K562 (cell line): ENCODE results near the gene RAB9B. TPM values are rescaled to one million over a fixed set of nuclear protein-coding genes. Genes with fewer than 3 reads are reported as not detected.

Source experiments
- ATAC-seq: fragments of 200-7000 bp; cut with Tn5 transposase; 3 replicates; pipeline ENCODE4 v1.9.1; 2020; ENCODE audit warnings: moderate library complexity
- BruUV-seq: library from RNA; stranded (reverse); fragments of 400-500 nt; replicated peaks from 2 replicates; lab custom pipeline; 2021; lab: Mats Ljungman, UMichigan
- CTCF ChIA-PET: fragments of 300-600 bp; formaldehyde crosslinking; extraction: SDS; loops from one replicate; lab custom pipeline; 2021; ENCODE audit warnings: low intra/inter-chr PET ratio; lab: Yijun Ruan, JAX
- POLR2A ChIA-PET: fragments of 300-600, 350-650 bp; sonication (Branson Sonifier 250); formaldehyde crosslinking; extraction: SDS; loops from one replicate; lab custom pipeline; 2021; ENCODE audit warnings: antibody characterized with exemption, inconsistent platforms; lab: Yijun Ruan, JAX
- DNase-seq, 4 experiments: peaks; one replicate each; pipeline versions ENCODE4 v3.0.0 to v3.0.0-alpha.2; 2011 to 2018; ENCODE audit warnings: low spot score in 3 of 4, mixed read lengths in 3 of 4; ENCODE audit errors: extremely low read depth in 1 of 4
- FAIRE-seq: peaks from 2 replicates; lab custom pipeline; 2011; peaks lifted over from hg19 to GRCh38; lab: Jason Lieb, UNC
- H2AFZ ChIP-seq: 2 replicates; pipeline ENCODE4 v1.6.0; 2011; ENCODE audit warnings: low read depth, low read length, control low read depth, inconsistent platforms
- H3K27ac ChIP-seq: fragments of 200-600 bp; 3 replicates; pipeline ENCODE4 v1.8.0; 2011; ENCODE audit warnings: low read depth, mild to moderate bottlenecking, control low read depth, inconsistent platforms, low read length, moderate library complexity, mixed read lengths; ENCODE audit errors: extremely low read depth
- H3K27me3 ChIP-seq, 2 experiments: fragments of 300-600 bp in 1 of 2; 2 replicates in 1 of 2; 3 replicates in 1 of 2; pipeline versions ENCODE4 v1.6.0 to v1.8.0; 2011; ENCODE audit warnings: inconsistent platforms in 2 of 2, low read length in 2 of 2, mild to moderate bottlenecking in 1 of 2, mixed read lengths in 1 of 2, moderate library complexity in 1 of 2; ENCODE audit not compliant: control insufficient read depth in 2 of 2, insufficient read depth in 2 of 2
- H3K36me3 ChIP-seq: fragments of 300-600 bp; 3 replicates; pipeline ENCODE4 v1.8.0; 2011; ENCODE audit warnings: mild to moderate bottlenecking, low read length, inconsistent platforms; ENCODE audit not compliant: control insufficient read depth, insufficient read depth
- H3K4me1 ChIP-seq, 2 experiments: fragments of 200-600 bp in 1 of 2; replicated peaks in 1 of 2; 2 replicates in 1 of 2; 3 replicates in 1 of 2; pipeline versions ENCODE4 v1.5.1 to v1.8.0; 2011; ENCODE audit warnings: inconsistent platforms in 2 of 2, low read length in 2 of 2, mild to moderate bottlenecking in 1 of 2, mixed read lengths in 1 of 2, moderate library complexity in 1 of 2; ENCODE audit not compliant: control insufficient read depth in 2 of 2, insufficient read depth in 2 of 2
- H3K4me2 ChIP-seq: 2 replicates; pipeline ENCODE4 v1.6.1; 2011; ENCODE audit warnings: low read length, control low read depth, inconsistent platforms, mixed read lengths; ENCODE audit not compliant: insufficient read depth
- H3K4me3 ChIP-seq: fragments of 200-600 bp; sonication (generic), shearing (Covaris generic); 2 replicates; pipeline ENCODE4 v1.5.1; 2016; ENCODE audit warnings: control low read depth, inconsistent platforms
- H3K79me2 ChIP-seq: fragments of 200-600 bp; 3 replicates; pipeline ENCODE4 v1.8.0; 2011; ENCODE audit warnings: low read length, inconsistent platforms; ENCODE audit not compliant: control insufficient read depth, insufficient read depth
- H3K9ac ChIP-seq, 2 experiments: 2 replicates each; pipeline versions ENCODE4 v1.6.0 to v1.6.1; 2011; ENCODE audit warnings: low read depth in 2 of 2, low read length in 2 of 2, control low read depth in 1 of 2, inconsistent platforms in 1 of 2, mild to moderate bottlenecking in 1 of 2, mixed read lengths in 1 of 2; ENCODE audit not compliant: insufficient read depth in 1 of 2
- H3K9me1 ChIP-seq: one replicate; pipeline ENCODE4 v1.6.0; 2011; ENCODE audit warnings: inconsistent platforms, mild to moderate bottlenecking, low read length, moderate library complexity; ENCODE audit not compliant: control insufficient read depth, insufficient read depth
- H3K9me3 ChIP-seq: replicated peaks from 2 replicates; pipeline ENCODE4 v1.5.1; 2011; ENCODE audit warnings: low read depth, low read length, inconsistent platforms; ENCODE audit not compliant: control insufficient read depth, insufficient read depth
- H4K20me1 ChIP-seq: replicated peaks from 2 replicates; pipeline ENCODE4 v1.6.1; 2011; ENCODE audit warnings: low read length, inconsistent platforms, mixed read lengths; ENCODE audit not compliant: control insufficient read depth, insufficient read depth
- CHD4 ChIP-seq: fragments of 200-600 bp; sonication (generic); IDR thresholded peaks from 3 replicates; pipeline ENCODE4 v1.6.1; 2012; ENCODE audit warnings: low read depth, mild to moderate bottlenecking, mixed read lengths, low read length, inconsistent platforms; ENCODE audit not compliant: insufficient read depth, insufficient replicate concordance, poor library complexity, severe bottlenecking
- POLR2AphosphoS5 ChIP-seq: IDR thresholded peaks from 2 replicates; pipeline ENCODE4 v1.6.1; 2011; ENCODE audit warnings: mild to moderate bottlenecking, low read depth, low read length, moderate library complexity; ENCODE audit not compliant: control insufficient read depth, insufficient read depth
- WGBS: fragments of 100-300 bp; shearing (Covaris generic); methylation state at CpG from one replicate; pipeline ENCODE4 v1.1.6; 2016; ENCODE audit warnings: low coverage, mixed read lengths; ENCODE audit not compliant: insufficient coverage; ENCODE audit errors: missing lambda C conversion rate; 5-methylcytosine and 5-hydroxymethylcytosine counted together
- in situ Hi-C: fragments of 300-500 bp; cut with MboI; formaldehyde crosslinking; loops from 4 replicates; pipeline ENCODE4 v1.15.0; 2018; ENCODE audit warnings: inconsistent platforms, mixed read lengths
- intact Hi-C: fragments of 100-400 bp; cut with micrococcal nuclease; formaldehyde crosslinking; loops from 2 replicates; pipeline ENCODE4 v1.14.2; 2022
- polyA plus RNA-seq, 8 experiments: library from polyadenylated mRNA; depleted of rRNA in 4 of 8; stranded (reverse) in 5 of 8; unstranded in 3 of 8; fragments of >200 nt; fragmentation: Nextera tagmentation in 2 of 8; fragmentation: Illumina TruSeq in 1 of 8; extraction: Ambion mirVana in 2 of 8; extraction: Trizol in 1 of 8; gene quantifications; 2 replicates each; pipeline versions ENCODE4 v1.2.1 to v1.2.3, GENCODE V29; 2011 to 2014; ENCODE audit warnings: inconsistent platforms in 1 of 8, missing spikeins in 1 of 8
- total RNA-seq, 7 experiments: library from RNA; depleted of rRNA in 6 of 7; stranded (reverse); fragments of >200 nt in 6 of 7; fragmentation: Illumina TruSeq in 2 of 7; extraction: Trizol in 2 of 7; gene quantifications; 2 replicates each; pipeline versions ENCODE4 v1.2.1 to v1.2.3, GENCODE V29; 2011 to 2021; ENCODE audit warnings: low replicate concordance in 1 of 7
- TF ChIP-seq, protein P1 (sequence below), 2 experiments: fragments of 450-650 bp in 1 of 2; sonication (generic) in 1 of 2; formaldehyde crosslinking; conservative IDR thresholded peaks; 2 replicates each; pipeline versions ENCODE4 v1.4.0 to v1.8.1; 2020 to 2022; ENCODE audit warnings: mild to moderate bottlenecking in 1 of 2, missing genetic modification reagents in 1 of 2
- TF ChIP-seq, protein P2 (sequence below): fragments of 250-450 bp; sonication (Bioruptor Pico); IDR thresholded peaks from 2 replicates; pipeline ENCODE4 v1.8.0; 2021; ENCODE audit warnings: moderate library complexity, mild to moderate bottlenecking, inconsistent platforms

RAB9B gene
- total and polyA plus RNA-seq, 9 of the 15 experiments (the other 6 are each of a cell fraction or from before 2014, with no cell fraction given), result 0.03 to 0.05 (median 0.04) TPM; not detected in 6

GRCh38 chrX:103781706-103782105 lies 50.4 kb downstream of the RAB9B start:
- Histone ChIP-seq H3K4me2 (no peak overlapping the region), H3K9me3 (no peaks in the 10 kb centered on the region), H3K27ac (no peak overlapping the region), H3K27me3 (peaks cover 0 to 11% of the 10 kb centered on the region in 2 experiments; a peak in 2 of 5 replicates), H3K79me2 (no peaks in the 10 kb centered on the region), H3K9me1 (no peaks in the 10 kb centered on the region), H2AFZ (no peak overlapping the region), H3K4me1 (no peaks in the 10 kb centered on the region), H3K36me3 (no peaks in the 10 kb centered on the region), H4K20me1 (no peaks in the 10 kb centered on the region), H3K4me3 (no peak overlapping the region), H3K9ac (no peak overlapping the region)
- in situ Hi-C loops, result no loop called here
- intact Hi-C loops, result no loop called here
- ChIA-PET CTCF (no interaction called here), POLR2A (no interaction called here)
- DNase-seq, result no peak
- no TSS peak for BruUV-seq
- FAIRE-seq, result no peak
- no peak for ATAC-seq
- 0% methylated on average over 1 of the region's 1 CpG for WGBS
- TF ChIP-seq CHD4, result no peak
- TF ChIP-seq, protein P1, sequence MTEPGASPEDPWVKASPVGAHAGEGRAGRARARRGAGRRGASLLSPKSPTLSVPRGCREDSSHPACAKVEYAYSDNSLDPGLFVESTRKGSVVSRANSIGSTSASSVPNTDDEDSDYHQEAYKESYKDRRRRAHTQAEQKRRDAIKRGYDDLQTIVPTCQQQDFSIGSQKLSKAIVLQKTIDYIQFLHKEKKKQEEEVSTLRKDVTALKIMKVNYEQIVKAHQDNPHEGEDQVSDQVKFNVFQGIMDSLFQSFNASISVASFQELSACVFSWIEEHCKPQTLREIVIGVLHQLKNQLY (CRISPR knock-in tag; conservative IDR thresholded peaks at IDR 0.05), result no peak
- TF ChIP-seq, protein P2, sequence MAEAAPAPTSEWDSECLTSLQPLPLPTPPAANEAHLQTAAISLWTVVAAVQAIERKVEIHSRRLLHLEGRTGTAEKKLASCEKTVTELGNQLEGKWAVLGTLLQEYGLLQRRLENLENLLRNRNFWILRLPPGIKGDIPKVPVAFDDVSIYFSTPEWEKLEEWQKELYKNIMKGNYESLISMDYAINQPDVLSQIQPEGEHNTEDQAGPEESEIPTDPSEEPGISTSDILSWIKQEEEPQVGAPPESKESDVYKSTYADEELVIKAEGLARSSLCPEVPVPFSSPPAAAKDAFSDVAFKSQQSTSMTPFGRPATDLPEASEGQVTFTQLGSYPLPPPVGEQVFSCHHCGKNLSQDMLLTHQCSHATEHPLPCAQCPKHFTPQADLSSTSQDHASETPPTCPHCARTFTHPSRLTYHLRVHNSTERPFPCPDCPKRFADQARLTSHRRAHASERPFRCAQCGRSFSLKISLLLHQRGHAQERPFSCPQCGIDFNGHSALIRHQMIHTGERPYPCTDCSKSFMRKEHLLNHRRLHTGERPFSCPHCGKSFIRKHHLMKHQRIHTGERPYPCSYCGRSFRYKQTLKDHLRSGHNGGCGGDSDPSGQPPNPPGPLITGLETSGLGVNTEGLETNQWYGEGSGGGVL (CRISPR knock-in tag), result no peak
- no peak for TF ChIP-seq POLR2AphosphoS5
